H1 (cell line): ENCODE results near the gene PRDX5. TPM values are rescaled to one million over a fixed set of nuclear protein-coding genes. Genes with fewer than 3 reads are reported as not detected.

Source experiments
- CTCF ChIA-PET: fragments of 300-600 bp; sonication (Branson Sonifier 250); formaldehyde crosslinking; loops from one replicate; lab custom pipeline; 2021; ENCODE audit not compliant: partially characterized antibody; lab: Charles Lee
- POLR2A ChIA-PET: fragments of 300-600 bp; sonication (Branson Sonifier 250); formaldehyde crosslinking; loops from one replicate; lab custom pipeline; 2021; ENCODE audit warnings: inconsistent platforms; ENCODE audit not compliant: partially characterized antibody; lab: Charles Lee
- DNase-seq, 2 experiments: peaks; one replicate each; pipeline versions ENCODE4 v3.0.0 to v3.0.0-alpha.2; 2010 to 2022; ENCODE audit warnings: low spot score in 2 of 2, low read depth in 1 of 2, mixed read lengths in 1 of 2
- FAIRE-seq: peaks from 2 replicates; lab custom pipeline; 2011; peaks lifted over from hg19 to GRCh38; lab: Jason Lieb, UNC
- H2AFZ ChIP-seq: 2 replicates; pipeline ENCODE4 v1.8.1; 2012; ENCODE audit warnings: low read length, inconsistent platforms
- H2AK5ac ChIP-seq: 2 replicates; pipeline ENCODE4 v1.6.1; 2013; ENCODE audit warnings: low read depth, low read length
- H2BK120ac ChIP-seq: replicated peaks from 2 replicates; pipeline ENCODE3; 2013; ENCODE audit warnings: low read depth, low read length, inconsistent platforms
- H2BK12ac ChIP-seq: 2 replicates; pipeline ENCODE4 v1.6.1; 2013; ENCODE audit warnings: low read depth, low read length
- H2BK15ac ChIP-seq: 2 replicates; pipeline ENCODE4 v1.6.1; 2013; ENCODE audit warnings: low read length
- H2BK20ac ChIP-seq: 2 replicates; pipeline ENCODE4 v1.6.1; 2013; ENCODE audit warnings: low read length
- H2BK5ac ChIP-seq: 2 replicates; pipeline ENCODE4 v1.6.1; 2013; ENCODE audit warnings: low read depth, low read length
- H3K14ac ChIP-seq: 2 replicates; pipeline ENCODE4 v1.6.1; 2013; ENCODE audit warnings: inconsistent platforms; ENCODE audit not compliant: insufficient read length
- H3K18ac ChIP-seq: 2 replicates; pipeline ENCODE4 v1.6.1; 2013; ENCODE audit warnings: low read length; ENCODE audit errors: extremely low read depth
- H3K23ac ChIP-seq: 2 replicates; pipeline ENCODE4 v1.6.1; 2013; ENCODE audit warnings: inconsistent platforms; ENCODE audit not compliant: insufficient read length
- H3K23me2 ChIP-seq: 2 replicates; pipeline ENCODE4 v1.6.1; 2013; ENCODE audit warnings: low read depth, low read length
- H3K27ac ChIP-seq: 2 replicates; pipeline ENCODE4 v1.6.1; 2011; ENCODE audit warnings: low read depth, low read length, inconsistent platforms
- H3K27me3 ChIP-seq, 4 experiments: replicated peaks in 1 of 4; 1 replicate in 1 of 4; 2 replicates in 3 of 4; pipeline versions ENCODE4 v1.6.1 to v1.8.1; 2011 to 2013; ENCODE audit warnings: low read length in 3 of 4, mild to moderate bottlenecking in 3 of 4, inconsistent platforms in 2 of 4, mixed read lengths in 2 of 4, moderate library complexity in 1 of 4; ENCODE audit not compliant: control insufficient read depth in 3 of 4, insufficient read depth in 3 of 4; ENCODE audit errors: extremely low read depth in 1 of 4
- H3K36me3 ChIP-seq, 4 experiments: 2 replicates each; pipeline versions ENCODE4 v1.6.1 to v1.8.1; 2011 to 2013; ENCODE audit warnings: mild to moderate bottlenecking in 4 of 4, low read length in 3 of 4, moderate library complexity in 2 of 4, control low read depth in 1 of 4, inconsistent platforms in 1 of 4; ENCODE audit not compliant: insufficient read depth in 4 of 4, control insufficient read depth in 2 of 4
- H3K4ac ChIP-seq: replicated peaks from 2 replicates; pipeline ENCODE3; 2013; ENCODE audit warnings: low read length, low read depth, mixed read lengths, inconsistent platforms; ENCODE audit not compliant: insufficient read length
- H3K4me1 ChIP-seq, 4 experiments: replicated peaks in 1 of 4; 1 replicate in 1 of 4; 2 replicates in 3 of 4; pipeline versions ENCODE4 v1.6.1 to v1.8.1; 2011 to 2013; ENCODE audit warnings: low read length in 3 of 4, inconsistent platforms in 2 of 4, mixed read lengths in 1 of 4; ENCODE audit not compliant: insufficient read depth in 4 of 4, control insufficient read depth in 3 of 4
- H3K4me2 ChIP-seq, 2 experiments: 2 replicates each; pipeline versions ENCODE4 v1.6.1 to v1.8.1; 2011 to 2013; ENCODE audit warnings: low read depth in 2 of 2, low read length in 2 of 2, control low read depth in 1 of 2, inconsistent platforms in 1 of 2, mild to moderate bottlenecking in 1 of 2; ENCODE audit not compliant: insufficient read depth in 1 of 2
- H3K4me3 ChIP-seq, 4 experiments: fragments of 200-600, 300-600 bp in 1 of 4; sonication (generic), shearing (Covaris generic), sonication (Bioruptor Twin) in 1 of 4; 2 replicates each; pipeline versions ENCODE4 v1.5.1 to v1.8.1; 2011 to 2016; ENCODE audit warnings: low read length in 4 of 4, low read depth in 3 of 4, control low read depth in 2 of 4, inconsistent platforms in 2 of 4, mild to moderate bottlenecking in 2 of 4, mixed read lengths in 1 of 4, moderate library complexity in 1 of 4; ENCODE audit not compliant: insufficient read depth in 2 of 4; ENCODE audit errors: extremely low read depth in 1 of 4
- H3K56ac ChIP-seq: replicated peaks from 2 replicates; pipeline ENCODE3; 2013; ENCODE audit warnings: low read depth, mild to moderate bottlenecking, mixed read lengths, low read length, inconsistent platforms; ENCODE audit not compliant: insufficient read length
- H3K79me1 ChIP-seq: 2 replicates; pipeline ENCODE4 v1.6.1; 2013; ENCODE audit warnings: low read depth, low read length, control low read depth
- H3K79me2 ChIP-seq, 2 experiments: 2 replicates each; pipeline versions ENCODE4 v1.6.1 to v1.8.1; 2012 to 2013; ENCODE audit warnings: low read length in 2 of 2, mild to moderate bottlenecking in 2 of 2, inconsistent platforms in 1 of 2; ENCODE audit not compliant: insufficient read depth in 2 of 2, control insufficient read depth in 1 of 2
- H3K9ac ChIP-seq, 4 experiments: replicated peaks in 1 of 4; 1 replicate in 1 of 4; 2 replicates in 3 of 4; pipeline versions ENCODE4 v1.6.1 to v1.8.1; 2011 to 2013; ENCODE audit warnings: low read depth in 3 of 4, low read length in 3 of 4, control low read depth in 2 of 4, mild to moderate bottlenecking in 2 of 4, moderate library complexity in 2 of 4, inconsistent platforms in 1 of 4; ENCODE audit errors: extremely low read depth in 1 of 4
- H3K9me3 ChIP-seq, 2 experiments: 2 replicates each; pipeline versions ENCODE4 v1.6.1 to v1.8.1; 2012 to 2013; ENCODE audit warnings: mild to moderate bottlenecking in 2 of 2, moderate library complexity in 2 of 2, control low read depth in 1 of 2, inconsistent platforms in 1 of 2, low read depth in 1 of 2, low read length in 1 of 2, mixed read lengths in 1 of 2; ENCODE audit not compliant: insufficient read depth in 2 of 2
- H4K20me1 ChIP-seq, 2 experiments: replicated peaks in 1 of 2; 2 replicates each; pipeline versions ENCODE3 to v1.8.1; 2011 to 2013; ENCODE audit warnings: inconsistent platforms in 2 of 2, low read length in 2 of 2, mild to moderate bottlenecking in 1 of 2; ENCODE audit not compliant: insufficient read depth in 2 of 2, control insufficient read depth in 1 of 2
- H4K5ac ChIP-seq: 2 replicates; pipeline ENCODE4 v1.6.1; 2013; ENCODE audit warnings: low read length, low read depth, mixed read lengths, inconsistent platforms; ENCODE audit not compliant: insufficient read length
- H4K8ac ChIP-seq: 2 replicates; pipeline ENCODE4 v1.8.0; 2013; ENCODE audit warnings: mild to moderate bottlenecking, moderate library complexity, low read length, inconsistent platforms; ENCODE audit not compliant: insufficient read depth; ENCODE audit errors: extremely low read depth
- H4K91ac ChIP-seq: replicated peaks from 2 replicates; pipeline ENCODE3; 2013; ENCODE audit warnings: low read length, mixed read lengths, inconsistent platforms; ENCODE audit not compliant: insufficient read length
- ASH2L ChIP-seq: fragments of 200-600, 300-600 bp; sonication (generic); IDR thresholded peaks from one replicate; pipeline ENCODE4 v1.7.1; 2017; ENCODE audit warnings: low read length
- BACH1 ChIP-seq: IDR thresholded peaks from 2 replicates; pipeline ENCODE4 v1.6.1; 2012; ENCODE audit warnings: low read length, improper control_type of control experiment
- CBX5 ChIP-seq: fragments of 300-800, 300-1000 bp; sonication (generic); IDR thresholded peaks from 2 replicates; pipeline ENCODE4 v1.7.1; 2016; ENCODE audit warnings: antibody characterized with exemption, low read length, low read depth
- FOSL1 ChIP-seq: IDR thresholded peaks from 2 replicates; pipeline ENCODE4 v1.6.1; 2011; ENCODE audit warnings: mild to moderate bottlenecking, low read depth, low read length, moderate library complexity; ENCODE audit not compliant: insufficient read depth
- GABPA ChIP-seq: IDR thresholded peaks from 2 replicates; pipeline ENCODE4 v1.6.1; 2011; ENCODE audit warnings: mild to moderate bottlenecking, low read length, moderate library complexity, borderline replicate concordance; ENCODE audit not compliant: insufficient read depth
- GTF2F1 ChIP-seq: IDR thresholded peaks from 2 replicates; pipeline ENCODE4 v1.6.1; 2012; ENCODE audit warnings: low read depth, low read length, improper control_type of control experiment, borderline replicate concordance
- NRF1 ChIP-seq: IDR thresholded peaks from 2 replicates; pipeline ENCODE4 v1.6.1; 2011; ENCODE audit warnings: mild to moderate bottlenecking, low read depth, low read length, improper control_type of control experiment
- SIRT6 ChIP-seq: IDR thresholded peaks from one replicate; pipeline ENCODE4 v1.7.1; 2012; ENCODE audit warnings: low read length, inconsistent platforms
- SIX5 ChIP-seq: IDR thresholded peaks from 2 replicates; pipeline ENCODE4 v1.6.1; 2011; ENCODE audit warnings: mild to moderate bottlenecking, low read depth, low read length
- WGBS, 2 experiments: shearing (Covaris generic) in 1 of 2; methylation state at CpG; one replicate each; pipeline versions ENCODE4 v1.1.6 to v1.1.7; 2013 to 2015; ENCODE audit warnings: low lambda C conversion rate in 2 of 2, mixed read lengths in 2 of 2, inconsistent platforms in 1 of 2, low coverage in 1 of 2, missing lambda C conversion rate in 1 of 2; ENCODE audit not compliant: insufficient replicate concordance in 2 of 2, insufficient coverage in 1 of 2, insufficient read length in 1 of 2; ENCODE audit errors: extremely low coverage in 1 of 2, missing lambda C conversion rate in 1 of 2; 5-methylcytosine and 5-hydroxymethylcytosine counted together
- polyA plus RNA-seq, 7 experiments: library from polyadenylated mRNA; depleted of rRNA in 3 of 7; stranded (reverse) in 5 of 7; unstranded in 2 of 7; fragments of >200 nt in 5 of 7; fragments of 200-250 nt in 2 of 7; gene quantifications; 1 replicate in 5 of 7; 2 replicates in 1 of 7; 4 replicates in 1 of 7; pipeline versions ENCODE4 v1.2.1 to v1.2.3, GENCODE V29; 2011 to 2013; ENCODE audit warnings: missing spikeins in 2 of 7, mixed read lengths in 2 of 7
- total RNA-seq: library from RNA; stranded (reverse); fragmentation: NEBNext Ultra II Directional; extraction: Animal tissue kit (Norgen Biotek cat#: 25700); gene quantifications from 2 replicates; pipeline ENCODE4 v1.2.1, GENCODE V29; 2021
- TF ChIP-seq, protein P1 (sequence below), 3 experiments: IDR thresholded peaks; 1 replicate in 2 of 3; 2 replicates in 1 of 3; pipeline versions ENCODE4 v1.5.1 to v1.6.1; 2011; ENCODE audit warnings: low read length in 3 of 3, mild to moderate bottlenecking in 3 of 3, inconsistent platforms in 2 of 3, low read depth in 1 of 3, moderate library complexity in 1 of 3; ENCODE audit not compliant: insufficient read depth in 1 of 3; ENCODE audit errors: control extremely low read depth in 1 of 3

The PRDX5 gene
- total and polyA plus RNA-seq, 2 of the 8 experiments (the other 6 are each of a cell fraction or from before 2014, with no cell fraction given): 201 to 582 TPM

DNA sequence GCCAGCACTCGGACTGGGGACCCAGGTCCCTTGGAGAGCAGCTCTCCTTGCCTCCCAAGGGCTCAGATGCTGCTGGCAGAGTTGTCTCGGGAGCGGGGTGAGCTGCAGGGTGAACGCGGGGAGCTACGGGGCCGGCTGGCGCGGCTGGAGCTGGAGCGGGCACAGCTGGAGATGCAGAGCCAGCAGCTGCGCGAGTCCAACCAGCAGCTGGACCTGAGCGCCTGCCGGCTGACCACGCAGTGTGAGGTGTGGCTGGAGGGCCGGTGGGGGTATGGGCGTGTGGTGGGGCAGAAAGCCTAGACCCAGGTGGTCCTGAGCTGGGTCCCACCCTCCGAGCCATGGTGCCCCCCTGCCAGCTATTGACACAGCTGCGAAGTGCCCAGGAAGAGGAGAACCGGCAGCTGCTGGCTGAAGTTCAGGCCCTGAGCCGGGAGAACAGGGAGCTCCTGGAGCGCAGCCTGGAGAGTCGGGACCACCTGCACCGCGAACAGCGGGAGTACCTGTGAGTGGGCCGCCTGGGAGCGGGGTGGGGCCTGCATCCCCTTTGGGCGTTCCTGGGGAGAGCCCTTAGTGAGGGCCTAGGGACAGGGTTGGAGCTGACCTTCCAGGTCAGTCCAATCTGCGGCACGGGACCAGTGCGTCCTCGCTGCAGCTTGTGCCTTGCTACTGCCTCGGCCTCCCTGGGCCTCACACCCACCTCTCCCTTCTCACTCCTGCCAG is 35.2 kb downstream of the PRDX5 start:
- Histone ChIP-seq H3K9ac (no peak overlapping the region), H3K27me3 (no peaks in the 10 kb centered on the region), H3K27ac (no peak overlapping the region), H3K23me2 (no peaks in the 10 kb centered on the region), H2BK20ac (0 out of 2 replicates have a peak overlapping the region, but pooled peaks have one; percentile 32), H3K14ac (no peak overlapping the region), H3K23ac (no peak overlapping the region), H2AK5ac (0 out of 2 replicates have a peak overlapping the region, but pooled peaks have one; percentile 48), H3K79me1 (no peaks in the 10 kb centered on the region), H2AFZ (no peak overlapping the region), H3K4me3 (no peak overlapping the region), H3K4me2 (no peak overlapping the region), H3K56ac (no peak overlapping the region), H4K91ac (no peak overlapping the region), H3K4me1 (peaks cover 0 to 25% (median 17%) of the 10 kb centered on the region in 4 experiments; a peak in 6 of 7 replicates), H3K36me3 (no peaks in the 10 kb centered on the region), H2BK15ac (0 out of 2 replicates have a peak overlapping the region, but pooled peaks have one; percentile 61), H3K4ac (no peak overlapping the region), H4K20me1 (no peaks in the 10 kb centered on the region), H3K79me2 (no peaks in the 10 kb centered on the region), H4K8ac (no peak overlapping the region), H3K18ac (no peak overlapping the region), H2BK120ac (no peak overlapping the region), H3K9me3 (no peaks in the 10 kb centered on the region), H2BK12ac (no peak overlapping the region; the same call in 1 of the 2 replicates), H2BK5ac (no peak overlapping the region), H4K5ac (no peak overlapping the region)
- WGBS, 2 experiments: 88% methylated on average over 27 of the region's 34 CpGs; no CpG with 5 or more reads in 1 of the 2 experiments
- POLR2A ChIA-PET: interaction anchor here (0.7 to 6.2 kb wide), 8 partner anchors 9 to 146 kb away, joined by 3 to 47 read pairs (median 4); partner anchors contain the start of genes CCDC88B, FERMT3, PRDX5 and TRMT112
- DNase-seq (peak in 1 of 2 experiments; percentile 54), FAIRE-seq (no peak)
- CTCF ChIA-PET: interaction anchor here (0.6 to 37.6 kb wide), 16 partner anchors 11 to 297 kb away, joined by 3 to 614 read pairs (median 5); partner anchors contain the start of genes CATSPERZ, CCDC88B, ESRRA and NUDT22
- TF ChIP-seq FOSL1 (no peak), CBX5 (no peak), ASH2L (no peak), SIRT6 (no peak), GABPA (no peak), BACH1 (no peak), NRF1 (no peak), GTF2F1 (no peak), SIX5 (no peak)
- TF ChIP-seq, protein P1, sequence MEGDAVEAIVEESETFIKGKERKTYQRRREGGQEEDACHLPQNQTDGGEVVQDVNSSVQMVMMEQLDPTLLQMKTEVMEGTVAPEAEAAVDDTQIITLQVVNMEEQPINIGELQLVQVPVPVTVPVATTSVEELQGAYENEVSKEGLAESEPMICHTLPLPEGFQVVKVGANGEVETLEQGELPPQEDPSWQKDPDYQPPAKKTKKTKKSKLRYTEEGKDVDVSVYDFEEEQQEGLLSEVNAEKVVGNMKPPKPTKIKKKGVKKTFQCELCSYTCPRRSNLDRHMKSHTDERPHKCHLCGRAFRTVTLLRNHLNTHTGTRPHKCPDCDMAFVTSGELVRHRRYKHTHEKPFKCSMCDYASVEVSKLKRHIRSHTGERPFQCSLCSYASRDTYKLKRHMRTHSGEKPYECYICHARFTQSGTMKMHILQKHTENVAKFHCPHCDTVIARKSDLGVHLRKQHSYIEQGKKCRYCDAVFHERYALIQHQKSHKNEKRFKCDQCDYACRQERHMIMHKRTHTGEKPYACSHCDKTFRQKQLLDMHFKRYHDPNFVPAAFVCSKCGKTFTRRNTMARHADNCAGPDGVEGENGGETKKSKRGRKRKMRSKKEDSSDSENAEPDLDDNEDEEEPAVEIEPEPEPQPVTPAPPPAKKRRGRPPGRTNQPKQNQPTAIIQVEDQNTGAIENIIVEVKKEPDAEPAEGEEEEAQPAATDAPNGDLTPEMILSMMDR (IDR thresholded peaks at IDR 0.05; ENCODE audit: control extremely low read depth in 1 of 3, insufficient read depth in 1 of 3, low read depth in 1 of 3, low read length in 3 of 3): no peak
